ENCODE measurements around the gene KIR2DL3.
"Not testable (repeated sequence)": the region's sequence is repeated elsewhere in the genome, so short reads cannot be mapped to it uniquely, and the experiment has no call there.

Gene KIR2DL3

DNA sequence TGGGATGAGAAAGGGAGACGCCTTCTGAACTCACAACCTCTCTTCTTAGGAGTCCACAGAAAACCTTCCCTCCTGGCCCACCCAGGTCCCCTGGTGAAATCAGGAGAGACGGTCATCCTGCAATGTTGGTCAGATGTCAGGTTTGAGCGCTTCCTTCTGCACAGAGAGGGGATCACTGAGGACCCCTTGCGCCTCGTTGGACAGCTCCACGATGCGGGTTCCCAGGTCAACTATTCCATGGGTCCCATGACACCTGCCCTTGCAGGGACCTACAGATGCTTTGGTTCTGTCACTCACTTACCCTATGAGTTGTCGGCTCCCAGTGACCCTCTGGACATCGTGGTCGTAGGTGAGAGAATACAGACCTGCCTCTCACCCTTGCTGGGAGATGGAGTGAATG lies 10.8 kb upstream of the KIR2DL3 start:
- Mint-ChIP-seq H3K27me3 (peaks cover 27% of the 10 kb centered on the region), H3K9me3 (peaks cover 17% of the 10 kb centered on the region), H3K4me3 (no peak overlapping the region), H3K36me3 (peaks cover 1% of the 10 kb centered on the region), H3K27ac (no peak overlapping the region), H3K4me1 (no peaks in the 10 kb centered on the region)
- ATAC-seq (ENCODE audit: low read depth) (no peak), DNase-seq (ENCODE audit: low spot score in 2 of 2) (no peak)

DNA sequence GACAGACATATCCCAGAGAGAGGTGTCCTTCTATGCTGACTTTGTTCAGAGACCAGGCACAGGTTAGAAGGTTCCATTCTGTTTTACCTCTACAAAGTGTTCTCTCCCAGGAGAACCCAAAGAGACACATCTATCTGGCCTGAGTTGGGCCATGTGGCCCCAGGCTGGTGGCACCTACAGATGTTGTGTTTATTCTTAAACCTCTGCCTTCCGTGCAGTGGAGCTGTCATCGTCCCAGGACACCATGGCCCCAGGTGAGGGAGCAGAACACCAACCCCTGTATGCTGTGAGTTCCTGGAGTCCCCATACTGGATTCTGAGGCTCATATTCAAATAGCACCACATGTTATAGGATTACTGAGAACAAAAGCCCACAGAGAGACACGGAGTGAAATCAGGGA lies 10.1 kb upstream of the KIR2DL3 start:
- peaks cover 1% of the 10 kb centered on the region for H3K36me3 Mint-ChIP-seq
- peaks cover 28% of the 10 kb centered on the region for H3K27me3 Mint-ChIP-seq
- no peak for DNase-seq (ENCODE audit: low spot score in 2 of 2)
- no peak overlapping the region for H3K27ac Mint-ChIP-seq
- peaks cover 15% of the 10 kb centered on the region for H3K9me3 Mint-ChIP-seq
- no peak for ATAC-seq (ENCODE audit: low read depth)
- no peaks in the 10 kb centered on the region for H3K4me1 Mint-ChIP-seq
- H3K4me3 Mint-ChIP-seq = no peak overlapping the region

DNA sequence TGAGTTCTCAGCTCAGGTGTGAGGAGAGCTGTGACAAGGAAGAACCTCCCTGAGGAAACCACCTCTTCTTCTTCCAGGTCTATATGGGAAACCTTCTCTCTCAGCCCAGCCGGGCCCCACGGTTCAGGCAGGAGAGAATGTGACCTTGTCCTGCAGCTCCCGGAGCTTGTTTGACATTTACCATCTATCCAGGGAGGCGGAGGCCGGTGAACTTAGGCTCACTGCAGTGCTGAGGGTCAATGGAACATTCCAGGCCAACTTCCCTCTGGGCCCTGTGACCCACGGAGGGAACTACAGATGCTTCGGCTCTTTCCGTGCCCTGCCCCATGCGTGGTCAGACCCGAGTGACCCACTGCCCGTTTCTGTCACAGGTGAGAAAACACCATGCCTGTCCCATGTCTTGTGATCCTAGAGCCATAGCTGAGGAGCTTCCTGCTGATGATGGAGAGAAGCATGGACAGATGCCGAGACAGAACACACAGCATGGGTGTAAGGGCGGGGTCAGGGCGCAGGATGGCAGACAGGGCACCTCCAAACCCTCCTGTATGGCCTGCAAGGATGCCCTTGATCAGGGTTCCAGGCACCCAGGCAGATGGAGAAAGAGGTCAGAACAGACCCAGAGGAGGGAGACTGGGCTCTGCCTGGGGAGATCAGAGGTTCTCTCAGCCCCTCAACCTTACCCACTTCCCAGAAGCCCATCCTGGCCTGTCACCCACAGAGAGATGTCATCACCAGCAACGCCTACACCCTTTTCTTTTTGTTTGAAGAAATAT lies 8.7 kb upstream of the KIR2DL3 start:
- Mint-ChIP-seq H3K36me3 (peaks cover 1% of the 10 kb centered on the region), H3K9me3 (peaks cover 18% of the 10 kb centered on the region), H3K27me3 (peaks cover 27% of the 10 kb centered on the region), H3K4me3 (no peak overlapping the region), H3K4me1 (no peaks in the 10 kb centered on the region), H3K27ac (no peak overlapping the region)
- ATAC-seq (ENCODE audit: low read depth) (no peak), DNase-seq (ENCODE audit: low spot score in 2 of 2) (no peak)

DNA sequence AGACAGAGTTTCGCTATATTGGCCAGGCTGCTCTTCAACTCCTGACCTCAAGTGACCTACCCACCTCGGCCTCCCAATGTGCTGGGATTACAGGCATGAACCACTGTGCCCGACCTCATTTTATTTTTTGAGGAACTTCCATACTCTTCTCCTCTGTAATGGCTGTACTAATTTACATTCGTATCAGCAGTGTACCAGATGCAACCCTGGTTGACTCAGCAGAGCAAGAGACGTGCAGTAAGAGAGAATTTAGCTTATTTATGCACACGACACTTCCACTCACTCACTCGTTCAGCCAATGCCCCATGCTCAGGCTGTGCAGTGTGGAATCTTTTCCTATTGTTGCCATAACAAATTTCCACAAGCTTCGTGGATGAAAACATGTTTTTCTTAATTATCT lies 7.1 kb upstream of the KIR2DL3 start:
- ATAC-seq (ENCODE audit: low read depth) = no peak
- Mint-ChIP-seq H3K4me3 (no peak overlapping the region), H3K4me1 (no peaks in the 10 kb centered on the region), H3K27ac (no peak overlapping the region), H3K9me3 (peaks cover 18% of the 10 kb centered on the region), H3K27me3 (peaks cover 25% of the 10 kb centered on the region), H3K36me3 (peaks cover 1% of the 10 kb centered on the region)
- no peak for DNase-seq (ENCODE audit: low spot score in 2 of 2)

DNA sequence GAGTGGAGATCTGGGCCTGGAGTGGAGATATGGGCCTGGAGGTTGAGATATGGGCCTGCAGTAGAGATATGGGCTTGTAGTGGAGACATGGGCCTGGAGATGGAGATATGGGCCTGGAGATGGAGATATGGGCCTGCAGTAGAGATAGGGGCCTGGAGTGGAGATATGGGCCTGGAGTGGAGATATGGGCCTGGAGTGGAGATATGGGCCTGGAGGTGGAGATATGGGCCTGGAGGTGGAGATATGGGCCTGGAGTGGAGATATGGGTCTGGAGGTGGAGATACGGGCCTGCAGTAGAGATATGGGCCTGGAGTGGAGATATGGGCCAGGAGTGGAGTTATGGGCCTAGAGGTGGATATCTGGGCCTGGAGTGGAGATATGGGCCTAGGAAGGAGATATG lies 402 bp downstream of the KIR2DL3 start:
- H3K27me3 Mint-ChIP-seq = peaks cover 10% of the 10 kb centered on the region
- H3K36me3 Mint-ChIP-seq = no peaks in the 10 kb centered on the region
- H3K4me3 Mint-ChIP-seq = no peak overlapping the region
- no peaks in the 10 kb centered on the region for H3K4me1 Mint-ChIP-seq
- DNase-seq (ENCODE audit: low spot score in 2 of 2) (no peak), ATAC-seq (ENCODE audit: low read depth) (no peak)
- H3K9me3 Mint-ChIP-seq = peaks cover 4% of the 10 kb centered on the region
- no peak overlapping the region for H3K27ac Mint-ChIP-seq

DNA sequence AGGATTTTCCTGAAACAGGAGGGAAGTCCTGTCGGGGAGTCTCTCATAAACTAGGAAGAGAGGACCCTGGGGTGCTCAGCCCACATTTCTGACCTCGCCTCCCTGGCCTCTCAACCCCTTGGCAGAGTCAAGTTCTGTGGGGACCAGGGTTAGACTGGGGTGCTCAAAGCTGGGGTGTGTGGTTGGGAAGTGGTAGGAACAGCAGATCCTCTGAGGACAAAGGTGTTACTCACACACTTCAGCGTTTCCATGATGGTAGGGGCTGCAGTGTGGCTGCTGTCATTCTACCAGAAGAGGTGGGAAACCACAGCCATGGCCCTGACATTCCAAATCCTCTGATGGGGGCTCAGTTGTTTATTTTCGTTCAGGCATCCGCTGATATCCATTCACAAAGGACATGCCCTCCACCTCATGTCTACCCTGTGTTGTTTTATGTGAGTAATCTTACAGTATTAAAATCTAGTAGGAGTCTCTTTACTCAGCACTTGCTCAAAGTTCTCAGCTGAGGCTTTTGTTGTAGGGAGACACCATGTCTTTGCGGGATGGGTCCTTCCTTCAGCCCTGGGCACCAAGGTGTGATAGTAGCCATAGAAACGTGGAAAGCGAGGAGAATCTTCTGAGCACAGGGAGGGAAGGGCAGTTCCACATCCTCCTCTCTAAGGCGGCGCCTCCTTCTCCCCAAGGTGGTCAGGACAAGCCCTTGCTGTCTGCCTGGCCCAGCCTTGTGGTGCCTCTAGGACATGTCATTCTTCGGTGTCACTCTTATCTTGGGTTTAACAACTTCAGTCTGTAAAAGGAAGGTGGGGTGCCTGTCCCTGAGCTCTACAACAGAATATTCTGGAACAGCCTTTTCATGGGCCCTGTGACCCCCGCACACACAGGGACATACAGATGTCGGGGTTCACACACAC lies 1.5 kb downstream of the KIR2DL3 start:
- peaks cover 3% of the 10 kb centered on the region for H3K9me3 Mint-ChIP-seq
- ATAC-seq (ENCODE audit: low read depth) (no peak), DNase-seq (ENCODE audit: low spot score in 2 of 2) (no peak)
- H3K27ac Mint-ChIP-seq = no peak overlapping the region
- H3K36me3 Mint-ChIP-seq = no peaks in the 10 kb centered on the region
- H3K4me3 Mint-ChIP-seq = no peak overlapping the region
- no peaks in the 10 kb centered on the region for H3K4me1 Mint-ChIP-seq
- H3K27me3 Mint-ChIP-seq = peaks cover 12% of the 10 kb centered on the region

DNA sequence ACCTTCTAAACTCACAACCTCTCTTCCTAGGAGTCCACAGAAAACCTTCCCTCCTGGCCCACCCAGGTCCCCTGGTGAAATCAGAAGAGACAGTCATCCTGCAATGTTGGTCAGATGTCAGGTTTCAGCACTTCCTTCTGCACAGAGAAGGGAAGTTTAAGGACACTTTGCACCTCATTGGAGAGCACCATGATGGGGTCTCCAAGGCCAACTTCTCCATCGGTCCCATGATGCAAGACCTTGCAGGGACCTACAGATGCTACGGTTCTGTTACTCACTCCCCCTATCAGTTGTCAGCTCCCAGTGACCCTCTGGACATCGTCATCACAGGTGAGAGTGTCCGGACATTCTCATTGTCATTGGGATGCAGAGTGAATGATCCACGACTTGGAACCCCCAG lies 3.6 kb downstream of the KIR2DL3 start:
- not testable (repeated sequence) for H3K27ac Mint-ChIP-seq; H3K9me3 Mint-ChIP-seq; H3K4me1 Mint-ChIP-seq; H3K4me3 Mint-ChIP-seq; H3K36me3 Mint-ChIP-seq; ATAC-seq (ENCODE audit: low read depth); DNase-seq (ENCODE audit: low spot score in 2 of 2); H3K27me3 Mint-ChIP-seq

DNA sequence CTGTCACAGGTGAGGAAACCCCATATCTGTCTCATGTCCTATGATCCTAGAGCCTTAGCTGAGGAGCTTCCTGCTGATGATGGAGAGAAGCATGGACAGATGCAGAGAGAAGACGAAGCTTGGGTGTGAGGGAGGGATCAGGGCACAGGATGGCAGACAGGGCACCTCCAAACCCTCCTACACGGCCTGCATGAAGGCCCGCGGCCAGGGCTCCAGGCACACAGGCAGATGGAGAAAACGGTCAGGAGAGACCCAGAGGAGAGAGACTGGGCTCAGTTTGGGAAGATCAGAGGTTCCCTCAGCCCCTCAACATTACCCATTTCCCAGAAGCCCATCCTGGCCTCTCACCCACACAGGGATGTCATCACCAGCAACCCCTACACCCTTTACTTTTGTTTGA lies 5.8 kb downstream of the KIR2DL3 start:
- H3K27me3 Mint-ChIP-seq = peaks cover 15% of the 10 kb centered on the region
- not testable (repeated sequence) for H3K4me3 Mint-ChIP-seq; H3K36me3 Mint-ChIP-seq; ATAC-seq (ENCODE audit: low read depth); H3K4me1 Mint-ChIP-seq; H3K9me3 Mint-ChIP-seq; H3K27ac Mint-ChIP-seq; DNase-seq (ENCODE audit: low spot score in 2 of 2)

DNA sequence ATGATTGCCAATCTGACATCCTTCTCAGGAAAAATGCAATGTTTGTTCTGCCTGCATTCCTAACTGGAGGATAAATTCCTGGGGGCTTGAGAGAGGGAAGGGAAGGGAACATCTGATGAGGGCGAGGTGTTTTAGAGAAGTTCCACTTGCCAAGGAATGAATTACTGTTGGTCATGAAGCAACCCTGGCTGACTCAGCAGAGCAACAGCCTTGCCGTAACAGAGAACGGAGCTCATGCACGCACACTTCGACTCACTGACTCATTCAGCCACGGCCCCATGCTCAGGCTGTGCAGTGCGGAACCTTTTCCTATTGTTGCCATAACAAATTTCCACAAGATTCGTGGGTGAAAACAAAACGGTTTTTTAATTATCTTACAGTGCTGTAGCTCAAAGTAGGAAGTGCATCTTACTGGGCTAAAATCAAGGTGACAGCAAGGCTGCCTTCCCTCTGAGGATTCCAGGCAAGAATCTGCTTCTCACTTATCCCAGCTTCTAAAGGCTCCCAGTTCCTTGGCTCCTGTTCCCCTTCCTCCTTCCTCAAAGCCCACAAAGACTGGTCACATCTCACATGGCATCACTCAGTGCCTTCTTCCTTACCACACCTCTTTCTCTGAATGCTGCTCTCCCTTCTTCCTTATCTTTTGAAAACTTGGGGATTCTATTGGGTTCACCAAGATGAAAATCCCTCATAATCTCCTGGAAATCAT lies 9.5 kb downstream of the KIR2DL3 start:
- not testable (repeated sequence) for H3K27ac Mint-ChIP-seq; H3K4me3 Mint-ChIP-seq; H3K36me3 Mint-ChIP-seq; ATAC-seq (ENCODE audit: low read depth); H3K4me1 Mint-ChIP-seq; H3K9me3 Mint-ChIP-seq; DNase-seq (ENCODE audit: low spot score in 2 of 2)
- peaks cover 15% of the 10 kb centered on the region for H3K27me3 Mint-ChIP-seq

DNA sequence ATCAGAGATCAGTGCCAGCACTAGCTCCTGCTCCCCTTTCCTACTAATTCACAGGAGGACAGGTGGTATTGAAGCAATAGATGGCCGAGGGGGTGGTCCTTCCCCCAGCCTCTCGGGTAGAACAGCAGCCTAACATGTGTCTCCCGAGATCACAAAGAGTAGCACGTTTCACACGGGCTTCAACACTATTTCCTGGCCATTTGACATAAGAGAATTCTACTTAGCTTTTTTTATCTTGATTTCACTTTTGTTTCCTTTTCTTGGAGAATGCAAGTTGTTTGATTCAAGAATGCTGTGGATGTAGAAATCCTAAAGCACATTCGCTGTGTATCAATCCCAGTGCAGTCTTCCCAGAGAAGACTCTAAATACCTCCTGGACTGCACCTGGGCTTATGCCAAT lies 12.0 kb downstream of the KIR2DL3 start:
- not testable (repeated sequence) for H3K27ac Mint-ChIP-seq; H3K4me3 Mint-ChIP-seq; H3K4me1 Mint-ChIP-seq; H3K36me3 Mint-ChIP-seq; DNase-seq (ENCODE audit: low spot score in 2 of 2); ATAC-seq (ENCODE audit: low read depth); H3K9me3 Mint-ChIP-seq
- peaks cover 10% of the 10 kb centered on the region for H3K27me3 Mint-ChIP-seq

DNA sequence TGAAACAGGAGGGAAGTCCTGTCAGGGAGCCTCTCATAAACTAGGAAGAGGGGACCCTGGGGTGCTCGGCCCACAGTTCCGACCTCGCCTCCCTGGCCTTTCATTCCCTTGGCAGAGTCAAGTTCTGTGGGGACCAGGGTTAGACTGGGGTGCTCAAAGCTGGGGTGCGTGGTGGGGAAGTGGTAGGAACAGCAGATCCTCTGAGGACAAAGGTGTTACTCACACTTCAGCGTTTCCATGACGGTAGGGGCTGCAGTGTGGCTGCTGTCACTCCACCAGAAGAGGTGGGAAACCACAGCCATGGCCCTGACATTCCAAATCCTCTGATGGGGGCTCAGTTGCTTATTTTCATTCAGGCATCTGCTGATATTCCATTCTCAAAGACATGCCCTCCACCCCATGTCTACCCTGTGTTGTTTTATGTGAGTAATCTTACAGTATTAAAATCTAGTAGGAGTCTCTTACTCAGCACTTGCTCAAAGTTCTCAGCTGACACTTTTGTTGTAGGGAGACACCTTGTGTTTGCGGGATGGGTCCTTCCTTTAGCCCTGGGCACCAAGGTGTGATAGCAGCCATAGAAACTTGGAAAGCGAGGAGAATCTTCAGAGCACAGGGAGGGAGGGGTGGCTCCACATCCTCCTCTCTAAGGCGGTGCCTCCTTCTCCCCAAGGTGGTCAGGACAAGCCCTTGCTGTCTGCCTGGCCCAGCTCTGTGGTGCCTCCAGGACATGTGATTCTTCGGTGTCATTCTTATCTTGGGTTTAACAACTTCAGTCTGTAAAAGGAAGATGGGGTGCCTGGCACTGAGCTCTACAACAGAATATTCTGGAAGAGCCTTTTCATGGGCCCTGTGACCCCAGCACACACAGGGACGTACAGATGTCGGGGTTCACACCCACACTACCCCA lies 18.1 kb downstream of the KIR2DL3 start:
- not testable (repeated sequence) for H3K4me1 Mint-ChIP-seq; DNase-seq (ENCODE audit: low spot score in 2 of 2); ATAC-seq (ENCODE audit: low read depth); H3K27ac Mint-ChIP-seq; H3K4me3 Mint-ChIP-seq; H3K36me3 Mint-ChIP-seq
- Mint-ChIP-seq H3K9me3 (peaks cover 11% of the 10 kb centered on the region), H3K27me3 (peaks cover 11% of the 10 kb centered on the region)

DNA sequence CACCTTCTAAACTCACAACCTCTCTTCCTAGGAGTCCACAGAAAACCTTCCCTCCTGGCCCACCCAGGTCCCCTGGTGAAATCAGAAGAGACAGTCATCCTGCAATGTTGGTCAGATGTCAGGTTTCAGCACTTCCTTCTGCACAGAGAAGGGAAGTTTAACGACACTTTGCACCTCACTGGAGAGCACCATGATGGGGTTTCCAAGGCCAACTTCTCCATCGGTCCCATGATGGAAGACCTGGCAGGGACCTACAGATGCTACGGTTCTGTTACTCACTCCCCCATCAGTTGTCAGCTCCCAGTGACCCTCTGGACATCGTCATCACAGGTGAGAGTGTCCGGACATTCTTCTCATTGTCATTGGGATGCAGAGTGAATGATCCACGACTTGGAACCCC lies 20.3 kb downstream of the KIR2DL3 start:
- peaks cover 11% of the 10 kb centered on the region for H3K9me3 Mint-ChIP-seq
- H3K27me3 Mint-ChIP-seq; H3K4me1 Mint-ChIP-seq; H3K27ac Mint-ChIP-seq; ATAC-seq (ENCODE audit: low read depth); H3K4me3 Mint-ChIP-seq; DNase-seq (ENCODE audit: low spot score in 2 of 2); H3K36me3 Mint-ChIP-seq: not testable (repeated sequence)

DNA sequence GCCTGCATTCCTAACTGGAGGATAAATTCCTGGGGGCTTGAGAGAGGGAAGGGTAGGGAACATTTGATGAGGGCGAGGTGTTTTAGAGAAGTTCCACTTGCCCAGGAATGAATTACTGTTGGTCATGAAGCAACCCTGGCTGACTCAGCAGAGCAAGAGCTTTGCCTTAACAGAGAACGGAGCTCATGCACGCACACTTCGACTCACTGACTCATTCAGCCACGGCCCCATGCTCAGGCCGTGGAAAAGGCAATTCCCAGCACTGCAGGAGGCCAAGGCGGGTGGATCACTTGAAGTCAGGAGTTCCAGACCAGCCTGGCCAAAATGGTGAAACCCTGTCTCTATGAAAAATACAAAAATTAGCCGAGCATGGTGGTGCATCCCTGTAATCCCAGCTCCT lies 25.9 kb downstream of the KIR2DL3 start:
- H3K9me3 Mint-ChIP-seq = peaks cover 12% of the 10 kb centered on the region
- not testable (repeated sequence) for H3K4me1 Mint-ChIP-seq; DNase-seq (ENCODE audit: low spot score in 2 of 2); H3K4me3 Mint-ChIP-seq; H3K27ac Mint-ChIP-seq; H3K36me3 Mint-ChIP-seq; ATAC-seq (ENCODE audit: low read depth)
- H3K27me3 Mint-ChIP-seq = peaks cover 10% of the 10 kb centered on the region

Data from memory B cell (primary cell).